Lower leg skin (tissue), 4 donors: Measurements from ENCODE around the gene AK8. TPM values are rescaled to one million over a fixed set of nuclear protein-coding genes. Genes with fewer than 3 reads are reported as not detected.

ENCODE experiments used
- DNase-seq, 2 donors: peaks; one replicate each; pipeline ENCODE4 v3.0.0-alpha.2; 2019; ENCODE audit warnings: low spot score in 2 of 2
- H3K4me3 ChIP-seq: fragments of 200-600 bp; sonication (generic); 2 replicates; pipeline ENCODE4 v1.5.1; 2017; ENCODE audit warnings: mild to moderate bottlenecking, low read depth; ENCODE audit not compliant: poor library complexity, severe bottlenecking
- CTCF ChIP-seq, 3 donors: fragments of 450-650 bp; IDR thresholded peaks; one replicate each; pipeline ENCODE4 v1.5.1; 2016; ENCODE audit warnings: antibody characterized with exemption in 3 of 3, mild to moderate bottlenecking in 3 of 3, moderate library complexity in 2 of 3
- POLR2A ChIP-seq, 2 donors: fragments of 450-650 bp; IDR thresholded peaks; one replicate each; pipeline ENCODE4 v1.6.1; 2016 to 2017; ENCODE audit warnings: antibody characterized with exemption in 2 of 2, mild to moderate bottlenecking in 1 of 2, moderate library complexity in 1 of 2
- WGBS, 2 donors: methylation state at CpG; one replicate each; pipeline ENCODE4 v1.1.5; 2018; 5-methylcytosine and 5-hydroxymethylcytosine counted together
- intact Hi-C: fragments of 100-400 bp; cut with DNase I; formaldehyde crosslinking; loops from one replicate; pipeline ENCODE4 v1.15.0; 2023; ENCODE audit warnings: low total_unique reads
- total RNA-seq, 4 donors: library from RNA; depleted of rRNA; stranded (reverse); fragments of >200 nt; gene quantifications; one replicate each; pipeline ENCODE4 v1.1.0, GENCODE V29; 2016

AK8 gene
- total RNA-seq, 4 donors from 2014 or later: 1.4 to 5.5 (median 2.0) TPM

GRCh38 chr9:132820169-132820944, 57.7 kb downstream of the AK8 start:
- 71% methylated on average over 11 of the region's 11 CpGs for WGBS, 2 donors
- TF ChIP-seq POLR2A (IDR thresholded peaks at IDR 0.05) (no peak), CTCF (IDR thresholded peaks at IDR 0.05) (no peak)
- intact Hi-C loops: no loop called here
- no peak overlapping the region for H3K4me3 ChIP-seq
- DNase-seq: peak in 1 of 2 donors; percentile 45

GRCh38 chr9:132818588-132818987, 59.5 kb downstream of the AK8 start:
- DNase-seq: no peak
- TF ChIP-seq CTCF (IDR thresholded peaks at IDR 0.05) (no peak), POLR2A (IDR thresholded peaks at IDR 0.05) (no peak)
- 77 to 80% methylated on average over 4 of the region's 4 CpGs for WGBS, 2 donors
- H3K4me3 ChIP-seq: no peak overlapping the region
- intact Hi-C loops: no loop called here

GRCh38 chr9:132814937-132815336, 63.1 kb downstream of the AK8 start:
- 80 to 92% methylated on average over 14 of the region's 14 CpGs for WGBS, 2 donors
- peak in 1 of 2 donors; percentile 70 for DNase-seq
- intact Hi-C loops: no loop called here
- no peak overlapping the region for H3K4me3 ChIP-seq
- TF ChIP-seq POLR2A (IDR thresholded peaks at IDR 0.05) (no peak), CTCF (IDR thresholded peaks at IDR 0.05) (no peak)

GRCh38 chr9:132813115-132813771, 64.8 kb downstream of the AK8 start:
- no peak overlapping the region for H3K4me3 ChIP-seq
- WGBS, 2 donors: 88 to 90% methylated on average over 13 of the region's 13 CpGs
- intact Hi-C loops: no loop called here
- peak in 1 of 2 donors; percentile 70 for DNase-seq
- TF ChIP-seq CTCF (IDR thresholded peaks at IDR 0.05): no peak
- no peak for TF ChIP-seq POLR2A (IDR thresholded peaks at IDR 0.05)

- H3K4me3 ChIP-seq: no peak overlapping the region
- no peak for TF ChIP-seq POLR2A (IDR thresholded peaks at IDR 0.05)
- no peak for TF ChIP-seq CTCF (IDR thresholded peaks at IDR 0.05)
- DNase-seq: peak in 1 of 2 donors; percentile 3
- intact Hi-C loops: no loop called here
- whole genome bisulfite sequencing, 2 donors: 93 to 97% methylated on average over 6 of the region's 6 CpGs
Observed at GRCh38 chr9:132811985-132812384, 66.1 kb downstream of the AK8 start.
